SK-N-MC (cell line): ENCODE results near the gene CDH15.
"Not testable (repeated sequence)": the region's sequence is repeated elsewhere in the genome, so short reads cannot be mapped to it uniquely, and the experiment has no call there.

ENCODE experiments used
- DNase-seq: peaks from one replicate; pipeline ENCODE4 v3.0.0-alpha.2; 2011; ENCODE audit warnings: low read depth, low spot score
- H3K27ac ChIP-seq: fragments of 200-600 bp; sonication (generic); 2 replicates; pipeline ENCODE4 v1.5.1; 2016; ENCODE audit warnings: mixed run types
- H3K36me3 ChIP-seq: fragments of 200-600 bp; sonication (generic); 2 replicates; pipeline ENCODE4 v1.6.1; 2017; ENCODE audit warnings: antibody characterized with exemption, low read length, mixed read lengths; ENCODE audit not compliant: insufficient read depth
- H3K4me3 ChIP-seq: fragments of 200-600 bp; sonication (generic); 2 replicates; pipeline ENCODE4 v1.5.1; 2016
- H3K9ac ChIP-seq: fragments of 200-600 bp; sonication (generic); 2 replicates; pipeline ENCODE4 v1.8.0; 2017; ENCODE audit warnings: mixed run types, mixed read lengths; ENCODE audit not compliant: insufficient read length
- H3K9me3 ChIP-seq: fragments of 200-600 bp; sonication (generic); 2 replicates; pipeline ENCODE4 v1.6.1; 2017; ENCODE audit warnings: low read depth, mild to moderate bottlenecking, antibody characterized with exemption, low read length, moderate library complexity, mixed read lengths
- EZH2 ChIP-seq: fragments of 200-600 bp; sonication (generic); IDR thresholded peaks from one replicate; pipeline ENCODE4 v1.6.1; 2017; ENCODE audit warnings: antibody characterized with exemption
- FOXP2 ChIP-seq: optimal IDR thresholded peaks from 2 replicates; pipeline ENCODE3; 2011; ENCODE audit warnings: mild to moderate bottlenecking, moderate library complexity; ENCODE audit not compliant: insufficient read depth; ENCODE audit errors: extremely low read length, control extremely low read depth
- POLR2AphosphoS5 ChIP-seq: IDR thresholded peaks from 2 replicates; pipeline ENCODE4 v1.6.1; 2012; ENCODE audit warnings: mild to moderate bottlenecking, low read depth, low read length, borderline replicate concordance

CDH15 gene

DNA sequence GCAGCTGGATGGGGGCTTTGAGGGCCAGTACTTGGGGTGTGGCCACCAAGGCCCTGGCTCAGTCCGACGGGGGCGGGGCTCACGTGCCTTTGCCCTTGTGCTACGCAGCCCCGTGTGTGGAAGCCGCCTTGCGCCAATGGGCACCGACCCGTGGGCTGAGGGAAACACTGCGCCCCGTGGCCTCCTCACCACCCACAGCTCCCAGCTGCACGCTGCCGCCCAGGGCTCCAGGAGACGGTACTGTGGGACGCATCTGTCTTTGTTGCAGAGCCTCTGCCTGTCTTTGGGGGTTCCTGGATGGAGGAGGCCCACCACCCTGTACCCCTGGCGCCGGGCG lies 7.6 kb downstream of the CDH15 start:
- no peak for TF ChIP-seq EZH2
- TF ChIP-seq FOXP2: no peak
- no peak for TF ChIP-seq POLR2AphosphoS5
- no peak overlapping the region for H3K9ac ChIP-seq
- no peak for DNase-seq
- no peaks in the 10 kb centered on the region for H3K9me3 ChIP-seq
- H3K27ac ChIP-seq: no peak overlapping the region
- H3K4me3 ChIP-seq: no peak overlapping the region
- H3K36me3 ChIP-seq: no peaks in the 10 kb centered on the region

DNA sequence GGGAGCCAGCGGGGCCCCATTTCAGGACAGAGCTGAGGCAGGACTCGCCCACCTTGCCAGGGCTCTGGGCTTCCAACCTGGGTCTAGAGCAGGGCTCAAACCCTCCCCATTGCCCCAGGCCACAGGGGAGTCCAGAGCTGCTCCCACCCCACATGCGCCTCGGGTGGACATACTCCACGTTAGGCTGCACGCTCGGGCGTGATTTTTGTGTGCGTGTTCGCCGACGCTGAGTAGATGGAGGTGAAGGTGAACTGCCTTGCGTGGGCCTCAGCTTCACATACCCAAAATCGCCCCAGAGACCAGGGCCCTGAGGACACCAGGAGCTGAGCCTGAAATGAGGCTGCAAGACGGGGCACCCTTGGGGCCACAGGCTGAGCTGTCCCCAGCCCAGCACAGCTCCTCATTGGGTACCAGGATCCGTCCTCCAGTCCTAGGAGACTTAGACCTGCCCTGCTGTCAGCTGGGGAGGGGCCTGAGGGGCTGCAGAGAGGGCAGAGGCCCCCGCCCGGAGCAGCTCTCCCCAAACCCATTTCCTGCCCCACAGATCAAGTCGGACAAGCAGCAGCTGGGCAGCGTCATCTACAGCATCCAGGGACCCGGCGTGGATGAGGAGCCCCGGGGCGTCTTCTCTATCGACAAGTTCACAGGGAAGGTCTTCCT lies 8.2 kb downstream of the CDH15 start:
- no peaks in the 10 kb centered on the region for H3K9me3 ChIP-seq
- no peak overlapping the region for H3K27ac ChIP-seq
- no peak overlapping the region for H3K4me3 ChIP-seq
- H3K9ac ChIP-seq: no peak overlapping the region
- TF ChIP-seq POLR2AphosphoS5 (no peak), EZH2 (no peak), FOXP2 (no peak)
- H3K36me3 ChIP-seq: no peaks in the 10 kb centered on the region
- no peak for DNase-seq

DNA sequence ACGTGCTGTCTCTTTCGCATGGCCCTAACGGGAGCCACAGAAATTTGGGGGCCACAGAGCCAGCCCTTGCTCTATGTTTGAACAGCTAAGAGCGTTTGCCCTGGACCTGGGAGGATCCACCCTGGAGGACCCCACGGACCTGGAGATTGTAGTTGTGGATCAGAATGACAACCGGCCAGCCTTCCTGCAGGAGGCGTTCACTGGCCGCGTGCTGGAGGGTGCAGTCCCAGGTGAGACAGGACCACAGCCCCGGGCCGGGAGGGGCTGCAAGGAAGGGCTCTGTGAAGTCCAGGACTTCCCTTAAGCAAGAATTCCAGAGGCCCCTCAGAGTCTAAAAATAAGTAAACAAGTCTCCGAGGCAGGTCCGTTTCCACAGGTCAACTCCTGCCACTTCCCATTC lies 11.9 kb downstream of the CDH15 start:
- Histone ChIP-seq H3K4me3 (no peak overlapping the region), H3K27ac (no peak overlapping the region), H3K36me3 (no peaks in the 10 kb centered on the region), H3K9me3 (no peaks in the 10 kb centered on the region), H3K9ac (no peak overlapping the region)
- no peak for DNase-seq
- TF ChIP-seq FOXP2 (no peak), POLR2AphosphoS5 (no peak), EZH2 (no peak)

DNA sequence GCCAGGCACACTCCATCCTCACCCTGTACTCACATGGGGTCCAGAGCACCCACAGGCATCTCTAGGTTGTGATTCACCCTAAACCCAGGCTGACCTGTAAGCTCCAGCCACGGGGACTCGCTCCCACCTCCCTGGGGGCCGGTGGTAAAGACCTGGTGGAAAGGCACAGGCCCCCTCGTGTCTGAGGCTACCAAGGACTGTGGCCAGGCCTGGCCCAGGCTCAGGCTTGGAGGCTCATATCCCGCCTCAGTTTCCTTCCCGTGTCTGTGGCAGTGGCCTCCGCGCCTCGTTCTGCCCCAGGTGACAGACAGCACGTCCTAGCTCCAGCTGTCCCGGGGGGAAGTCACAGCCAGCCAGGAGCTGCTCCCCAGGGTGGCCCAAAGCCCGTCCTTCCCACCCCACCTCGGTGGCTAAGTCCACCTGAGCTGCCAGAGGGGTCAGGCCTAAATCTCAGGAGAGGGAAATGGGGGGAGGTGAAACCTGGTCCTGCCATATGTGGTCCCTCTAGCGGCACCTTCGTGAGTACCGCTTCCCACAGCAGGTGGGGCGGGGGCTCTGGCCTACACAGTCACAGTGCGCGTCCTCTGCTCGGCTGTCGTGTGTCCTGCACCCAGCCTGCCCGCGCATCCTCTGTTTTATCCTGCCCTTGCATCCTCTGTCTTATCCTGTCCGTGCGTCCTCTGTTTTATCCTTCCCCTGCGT lies 12.6 kb downstream of the CDH15 start:
- no peak for DNase-seq
- no peak overlapping the region for H3K27ac ChIP-seq
- H3K9me3 ChIP-seq: no peaks in the 10 kb centered on the region
- H3K9ac ChIP-seq: no peak overlapping the region
- no peak for TF ChIP-seq FOXP2
- TF ChIP-seq EZH2: no peak
- TF ChIP-seq POLR2AphosphoS5: no peak
- no peaks in the 10 kb centered on the region for H3K36me3 ChIP-seq
- no peak overlapping the region for H3K4me3 ChIP-seq

DNA sequence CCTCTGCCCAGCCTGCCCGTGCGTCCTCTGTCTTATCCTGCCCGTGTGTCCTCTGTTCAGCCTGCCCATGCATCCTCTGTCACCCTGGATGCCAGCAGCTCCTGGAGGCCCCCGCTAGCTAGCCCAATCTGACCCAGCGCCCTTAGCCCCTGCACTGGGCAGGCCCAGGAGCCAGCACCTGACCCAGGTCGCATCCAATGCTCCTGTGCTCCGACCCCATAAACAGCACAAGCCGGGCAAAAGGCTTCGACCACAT lies 13.1 kb downstream of the CDH15 start:
- no peak for DNase-seq
- no peak overlapping the region for H3K9ac ChIP-seq
- TF ChIP-seq POLR2AphosphoS5: no peak
- no peak for TF ChIP-seq EZH2

DNA sequence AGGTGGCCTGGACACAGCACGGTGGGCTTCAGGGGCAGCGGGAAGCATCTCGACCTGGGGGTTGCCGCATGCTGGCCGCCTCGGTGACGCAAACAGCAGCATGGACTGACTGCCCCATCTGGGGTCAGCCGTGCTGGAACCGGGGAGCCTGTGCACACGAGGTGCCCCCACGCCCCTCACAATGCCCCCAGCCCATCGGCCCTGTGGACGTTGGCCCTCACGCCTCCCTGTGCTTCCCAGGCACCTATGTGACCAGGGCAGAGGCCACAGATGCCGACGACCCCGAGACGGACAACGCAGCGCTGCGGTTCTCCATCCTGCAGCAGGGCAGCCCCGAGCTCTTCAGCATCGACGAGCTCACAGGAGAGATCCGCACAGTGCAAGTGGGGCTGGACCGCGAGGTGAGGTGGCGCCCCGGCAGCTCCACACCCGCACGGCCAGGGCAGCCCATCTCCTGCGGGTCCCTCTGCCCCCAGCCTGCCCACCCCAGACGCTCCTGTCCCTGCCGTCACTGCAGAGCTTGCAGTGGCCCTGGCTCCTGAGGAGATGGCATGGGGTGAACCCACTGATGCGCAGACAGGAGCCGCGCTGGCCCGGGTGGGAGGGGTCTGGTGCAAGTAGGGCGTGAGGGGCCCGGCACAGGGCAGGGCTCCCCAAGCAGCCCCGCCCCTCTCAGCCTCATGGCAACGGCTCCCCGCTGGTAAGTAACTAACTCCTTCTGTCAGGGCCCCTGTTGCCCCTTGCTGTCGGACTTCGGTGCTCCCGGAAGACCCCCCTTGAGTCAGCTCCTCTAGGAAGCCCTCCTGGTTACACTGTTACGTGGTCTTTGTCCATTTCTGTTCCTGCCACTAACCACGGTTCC lies 13.6 kb downstream of the CDH15 start:
- no peaks in the 10 kb centered on the region for H3K36me3 ChIP-seq
- no peak for DNase-seq
- H3K9me3 ChIP-seq: no peaks in the 10 kb centered on the region
- no peak overlapping the region for H3K27ac ChIP-seq
- TF ChIP-seq POLR2AphosphoS5 (no peak), EZH2 (no peak), FOXP2 (no peak)
- no peak overlapping the region for H3K4me3 ChIP-seq
- no peak overlapping the region for H3K9ac ChIP-seq

More for the DNA sequence above, 13.1 kb downstream of the CDH15 start:
- H3K36me3 ChIP-seq: no peaks in the 10 kb centered on the region
- no peaks in the 10 kb centered on the region for H3K9me3 ChIP-seq
- H3K4me3 ChIP-seq: no peak overlapping the region
- H3K27ac ChIP-seq: no peak overlapping the region

DNA sequence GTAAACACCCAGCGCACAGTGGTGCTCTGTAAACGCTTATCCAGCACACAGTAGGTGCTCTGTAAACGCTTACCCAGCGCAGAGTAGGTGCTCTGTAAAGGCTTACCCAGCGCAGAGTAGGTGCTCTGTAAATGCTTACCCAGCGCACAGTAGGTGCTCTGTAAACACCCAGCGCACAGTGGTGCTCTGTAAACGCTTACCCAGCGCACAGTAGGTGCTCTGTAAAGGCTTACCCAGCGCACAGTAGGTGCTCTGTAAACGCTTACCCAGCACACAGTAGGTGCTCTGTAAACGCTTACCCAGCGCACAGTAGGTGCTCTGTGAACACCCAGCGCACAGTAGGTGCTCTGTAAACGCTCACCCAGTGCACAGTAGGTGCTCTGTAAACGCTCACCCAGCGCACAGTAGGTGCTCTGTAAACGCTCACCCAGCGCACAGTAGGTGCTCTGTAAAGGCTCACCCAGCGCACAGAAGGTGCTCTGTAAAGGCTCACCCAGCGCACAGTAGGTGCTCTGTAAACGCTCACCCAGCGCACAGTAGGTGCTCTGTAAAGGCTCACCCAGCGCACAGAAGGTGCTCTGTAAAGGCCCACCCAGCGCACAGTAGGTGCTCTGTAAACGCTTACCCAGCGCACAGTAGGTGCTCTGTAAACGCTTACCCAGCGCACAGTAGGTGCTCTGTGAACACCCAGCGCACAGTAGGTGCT lies 14.5 kb downstream of the CDH15 start:
- DNase-seq, H3K4me3 ChIP-seq, H3K9ac ChIP-seq, H3K27ac ChIP-seq, H3K9me3 ChIP-seq, H3K36me3 ChIP-seq: not testable (repeated sequence)

DNA sequence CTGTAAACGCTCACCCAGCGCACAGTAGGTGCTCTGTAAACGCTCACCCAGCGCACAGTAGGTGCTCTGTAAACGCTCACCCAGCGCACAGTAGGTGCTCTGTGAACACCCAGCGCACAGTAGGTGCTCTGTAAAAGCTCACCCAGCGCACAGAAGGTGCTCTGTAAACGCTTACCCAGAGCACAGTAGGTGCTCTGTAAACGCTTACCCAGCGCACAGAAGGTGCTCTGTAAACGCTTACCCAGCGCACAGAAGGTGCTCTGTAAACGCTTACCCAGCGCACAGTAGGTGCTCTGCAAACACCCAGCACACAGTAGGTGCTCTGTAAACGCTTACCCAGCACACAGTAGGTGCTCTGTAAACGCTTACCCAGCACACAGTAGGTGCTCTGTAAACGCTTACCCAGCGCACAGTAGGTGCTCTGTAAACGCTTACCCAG lies 15.1 kb downstream of the CDH15 start:
- DNase-seq, H3K27ac ChIP-seq, H3K36me3 ChIP-seq, H3K4me3 ChIP-seq, H3K9ac ChIP-seq, H3K9me3 ChIP-seq: not testable (repeated sequence)
